Caco-2 (cell line): Measurements from ENCODE around the gene TRIB2. TPM values are rescaled to one million over a fixed set of nuclear protein-coding genes. Genes with fewer than 3 reads are reported as not detected.

Experiments used
- BruUV-seq: library from RNA; stranded (reverse); fragments of 400-500 nt; replicated peaks from 2 replicates; lab custom pipeline; 2021; lab: Mats Ljungman, UMichigan
- CTCF ChIA-PET: fragments of 300-600 bp; sonication (Branson Sonifier 250); formaldehyde crosslinking; loops from one replicate; lab custom pipeline; 2022; ENCODE audit warnings: antibody characterized with exemption; lab: Charles Lee
- POLR2A ChIA-PET: fragments of 300-600 bp; sonication (Branson Sonifier 250); formaldehyde crosslinking; loops from one replicate; lab custom pipeline; 2022; ENCODE audit warnings: antibody characterized with exemption; lab: Charles Lee
- DNase-seq, 2 experiments: peaks; one replicate each; pipeline versions ENCODE4 v3.0.0 to v3.0.0-alpha.2; 2020 to 2022
- H3K27me3 ChIP-seq: replicated peaks from 2 replicates; pipeline ENCODE4 v1.6.0; 2011; ENCODE audit warnings: low read length; ENCODE audit not compliant: control insufficient read depth, insufficient read depth
- H3K36me3 ChIP-seq: 2 replicates; pipeline ENCODE4 v1.5.1; 2011; ENCODE audit warnings: low read length; ENCODE audit not compliant: control insufficient read depth, insufficient read depth
- H3K4me1 ChIP-seq: fragments of 250-450 bp; sonication (Bioruptor Pico); 2 replicates; pipeline ENCODE4 v1.5.1; 2020; ENCODE audit warnings: mild to moderate bottlenecking
- H3K4me3 ChIP-seq: 2 replicates; pipeline ENCODE4 v1.5.1; 2011; ENCODE audit warnings: low read depth, mild to moderate bottlenecking, control low read depth, low read length
- H3K9me3 ChIP-seq: fragments of 250-450 bp; sonication (Bioruptor Pico); 2 replicates; pipeline ENCODE4 v1.5.1; 2020; ENCODE audit warnings: mild to moderate bottlenecking, moderate library complexity
- H3K27ac Mint-ChIP-seq: one replicate; pipeline ENCODE4 v1.8.0; 2022; ENCODE audit warnings: mixed read lengths; ENCODE audit not compliant: unreplicated experiment
- H3K27me3 Mint-ChIP-seq: one replicate; pipeline ENCODE4 v1.8.0; 2022; ENCODE audit warnings: mixed read lengths; ENCODE audit not compliant: insufficient read depth, unreplicated experiment
- H3K36me3 Mint-ChIP-seq: one replicate; pipeline ENCODE4 v1.8.0; 2022; ENCODE audit warnings: mild to moderate bottlenecking, mixed read lengths; ENCODE audit not compliant: insufficient read depth, unreplicated experiment
- H3K4me1 Mint-ChIP-seq: one replicate; pipeline ENCODE4 v1.8.0; 2022; ENCODE audit warnings: low read depth, mixed read lengths; ENCODE audit not compliant: unreplicated experiment
- H3K4me3 Mint-ChIP-seq: one replicate; pipeline ENCODE4 v1.8.0; 2022; ENCODE audit warnings: mild to moderate bottlenecking, moderate library complexity, mixed read lengths; ENCODE audit not compliant: unreplicated experiment
- H3K9me3 Mint-ChIP-seq: one replicate; pipeline ENCODE4 v1.8.0; 2022; ENCODE audit warnings: mixed read lengths; ENCODE audit not compliant: unreplicated experiment
- intact Hi-C: fragments of 100-400 bp; cut with micrococcal nuclease; formaldehyde crosslinking; loops from one replicate; pipeline ENCODE4 v1.10.0; 2022; ENCODE audit not compliant: unreplicated experiment
- total RNA-seq: library from RNA; stranded (reverse); gene quantifications from 2 replicates; pipeline ENCODE4 v1.2.3, GENCODE V29; 2022
- TF ChIP-seq, protein P1 (sequence below), 2 experiments: fragments of 200-600 bp in 1 of 2; IDR thresholded peaks; 1 replicate in 1 of 2; 2 replicates in 1 of 2; pipeline versions ENCODE4 v1.5.1 to v1.8.0; 2011 to 2022; ENCODE audit warnings: antibody characterized with exemption in 1 of 2, control low read depth in 1 of 2, inconsistent platforms in 1 of 2, low read depth in 1 of 2, low read length in 1 of 2, mild to moderate bottlenecking in 1 of 2, moderate library complexity in 1 of 2; ENCODE audit not compliant: insufficient read depth in 1 of 2, severe bottlenecking in 1 of 2, unreplicated experiment in 1 of 2

Gene TRIB2
- total RNA-seq, 1 experiment from 2014 or later: 2.9 TPM

DNA sequence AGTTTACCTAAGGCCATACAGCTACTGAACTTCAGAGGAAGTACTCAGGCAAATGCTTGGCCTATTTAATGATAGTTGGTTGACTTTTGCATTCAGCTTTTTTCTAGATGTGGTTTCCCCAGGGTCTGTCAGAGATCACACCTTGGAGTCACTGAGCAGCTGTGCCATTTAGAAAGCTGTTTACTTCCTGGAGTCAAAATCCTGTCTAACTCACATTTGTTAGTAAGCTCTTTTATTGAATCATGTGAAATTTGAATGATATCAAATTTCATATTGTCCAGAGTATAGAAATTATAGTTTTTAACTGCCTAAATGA is 7.6 kb upstream of the TRIB2 start:
- Histone ChIP-seq H3K4me1 (no peaks in the 10 kb centered on the region), H3K4me3 (no peak overlapping the region), H3K36me3 (no peaks in the 10 kb centered on the region), H3K27me3 (no peaks in the 10 kb centered on the region), H3K9me3 (no peaks in the 10 kb centered on the region)
- ChIA-PET CTCF (no interaction called here), POLR2A (no interaction called here)
- Mint-ChIP-seq H3K27me3 (no peaks in the 10 kb centered on the region), H3K27ac (no peak overlapping the region), H3K4me1 (no peaks in the 10 kb centered on the region), H3K36me3 (no peaks in the 10 kb centered on the region), H3K4me3 (no peak overlapping the region), H3K9me3 (no peaks in the 10 kb centered on the region)
- BruUV-seq: no TSS peak
- TF ChIP-seq, protein P1, sequence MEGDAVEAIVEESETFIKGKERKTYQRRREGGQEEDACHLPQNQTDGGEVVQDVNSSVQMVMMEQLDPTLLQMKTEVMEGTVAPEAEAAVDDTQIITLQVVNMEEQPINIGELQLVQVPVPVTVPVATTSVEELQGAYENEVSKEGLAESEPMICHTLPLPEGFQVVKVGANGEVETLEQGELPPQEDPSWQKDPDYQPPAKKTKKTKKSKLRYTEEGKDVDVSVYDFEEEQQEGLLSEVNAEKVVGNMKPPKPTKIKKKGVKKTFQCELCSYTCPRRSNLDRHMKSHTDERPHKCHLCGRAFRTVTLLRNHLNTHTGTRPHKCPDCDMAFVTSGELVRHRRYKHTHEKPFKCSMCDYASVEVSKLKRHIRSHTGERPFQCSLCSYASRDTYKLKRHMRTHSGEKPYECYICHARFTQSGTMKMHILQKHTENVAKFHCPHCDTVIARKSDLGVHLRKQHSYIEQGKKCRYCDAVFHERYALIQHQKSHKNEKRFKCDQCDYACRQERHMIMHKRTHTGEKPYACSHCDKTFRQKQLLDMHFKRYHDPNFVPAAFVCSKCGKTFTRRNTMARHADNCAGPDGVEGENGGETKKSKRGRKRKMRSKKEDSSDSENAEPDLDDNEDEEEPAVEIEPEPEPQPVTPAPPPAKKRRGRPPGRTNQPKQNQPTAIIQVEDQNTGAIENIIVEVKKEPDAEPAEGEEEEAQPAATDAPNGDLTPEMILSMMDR (IDR thresholded peaks at IDR 0.05; ENCODE audit: insufficient read depth in 1 of 2, low read depth in 1 of 2, low read length in 1 of 2, severe bottlenecking in 1 of 2, unreplicated experiment in 1 of 2): no peak
- intact Hi-C loops: no loop called here
- DNase-seq: no peak

DNA sequence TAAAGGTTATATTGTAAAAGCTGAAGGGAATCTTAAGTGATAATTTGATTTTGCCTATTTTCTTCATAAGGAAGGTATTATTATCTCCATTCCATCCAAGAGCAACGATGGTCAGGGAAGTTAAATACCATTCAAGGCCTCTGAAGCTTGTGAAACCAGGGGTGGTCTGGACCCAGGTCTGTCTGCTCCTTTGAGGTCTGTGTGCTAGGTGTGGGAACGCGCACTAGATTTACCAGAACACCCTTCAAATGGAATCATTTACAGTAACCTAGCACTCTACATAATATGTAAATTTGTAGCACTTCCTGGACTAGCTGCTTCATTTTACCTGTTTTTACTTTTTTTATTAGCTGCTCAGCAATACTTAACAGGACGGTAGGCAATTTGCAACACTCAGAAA is 6.4 kb upstream of the TRIB2 start:
- BruUV-seq: no TSS peak
- ChIA-PET CTCF (no interaction called here), POLR2A (no interaction called here)
- Mint-ChIP-seq H3K27me3 (peaks cover 4% of the 10 kb centered on the region), H3K9me3 (no peaks in the 10 kb centered on the region), H3K4me1 (no peaks in the 10 kb centered on the region), H3K36me3 (no peaks in the 10 kb centered on the region), H3K4me3 (no peak overlapping the region), H3K27ac (no peak overlapping the region)
- DNase-seq: no peak
- Histone ChIP-seq H3K4me3 (no peak overlapping the region), H3K27me3 (no peaks in the 10 kb centered on the region), H3K36me3 (no peaks in the 10 kb centered on the region), H3K4me1 (no peaks in the 10 kb centered on the region), H3K9me3 (no peaks in the 10 kb centered on the region)
- TF ChIP-seq, protein P1 (IDR thresholded peaks at IDR 0.05; ENCODE audit: insufficient read depth in 1 of 2, low read depth in 1 of 2, low read length in 1 of 2, severe bottlenecking in 1 of 2, unreplicated experiment in 1 of 2): no peak
- intact Hi-C loops: no loop called here

DNA sequence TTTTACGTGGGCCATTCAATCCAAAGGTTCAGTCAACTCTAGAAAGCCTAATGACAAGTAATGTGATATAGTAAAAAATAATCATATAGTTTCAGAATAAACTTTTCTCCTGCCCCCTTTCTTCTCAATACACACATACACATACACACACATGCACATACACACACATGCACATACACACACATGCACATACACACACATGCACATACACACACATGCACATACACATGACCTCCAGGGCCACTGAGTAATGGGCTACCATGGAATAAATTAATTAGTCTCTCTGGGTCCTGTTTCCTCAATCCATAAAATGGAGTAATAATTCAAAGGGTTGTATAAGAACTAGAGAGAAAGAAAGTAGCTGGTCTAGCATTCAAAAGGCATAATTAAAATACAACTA is 5.4 kb upstream of the TRIB2 start:
- CTCF ChIA-PET: no interaction called here
- POLR2A ChIA-PET: no interaction called here
- H3K27me3 Mint-ChIP-seq: peaks cover 7% of the 10 kb centered on the region
- no peak overlapping the region for H3K4me3 Mint-ChIP-seq
- DNase-seq: no peak
- intact Hi-C loops: no loop called here
- H3K9me3 Mint-ChIP-seq: no peaks in the 10 kb centered on the region
- Histone ChIP-seq H3K9me3 (no peaks in the 10 kb centered on the region), H3K4me1 (0 out of 2 replicates have a peak, but pooled peaks cover 4% of the 10 kb centered on the region), H3K4me3 (no peak overlapping the region), H3K36me3 (no peaks in the 10 kb centered on the region), H3K27me3 (peaks cover 3% of the 10 kb centered on the region)
- TF ChIP-seq, protein P1 (IDR thresholded peaks at IDR 0.05; ENCODE audit: insufficient read depth in 1 of 2, low read depth in 1 of 2, low read length in 1 of 2, severe bottlenecking in 1 of 2, unreplicated experiment in 1 of 2): no peak
- BruUV-seq: no TSS peak
- no peak overlapping the region for H3K27ac Mint-ChIP-seq
- H3K4me1 Mint-ChIP-seq: no peaks in the 10 kb centered on the region
- H3K36me3 Mint-ChIP-seq: no peaks in the 10 kb centered on the region
